Ishikawa (cell line): ENCODE results near the gene ARHGEF26.

ENCODE experiments used
- EGR1 ChIP-seq: IDR thresholded peaks from 2 replicates; pipeline ENCODE4 v1.6.1; 2012
- RAD21 ChIP-seq: IDR thresholded peaks from 2 replicates; pipeline ENCODE4 v1.6.1; 2012; ENCODE audit warnings: low read depth
- TEAD4 ChIP-seq: IDR thresholded peaks from 2 replicates; pipeline ENCODE4 v1.6.1; 2012

GRCh38 chr3:154218728-154219127 lies 97.5 kb downstream of the ARHGEF26 start:
- TF ChIP-seq EGR1 (no peak), TEAD4 (no peak), RAD21 (no peak)
